Right lobe of liver (tissue), 4 donors: ENCODE measurements around the gene PLAGL2.

Experiments
- POLR2A ChIP-seq: fragments of 450-650 bp; IDR thresholded peaks from one replicate; pipeline ENCODE4 v1.6.1; 2017; ENCODE audit warnings: antibody characterized with exemption, mild to moderate bottlenecking
- TF ChIP-seq, protein P1 (sequence below), 4 donors: fragments of 200-600 bp in 3 of 4; fragments of 450-650 bp in 1 of 4; IDR thresholded peaks; one replicate each; pipeline versions ENCODE4 v1.5.1 to v1.8.0; 2016 to 2022; ENCODE audit warnings: antibody characterized with exemption in 4 of 4, mild to moderate bottlenecking in 2 of 4
- donor health status: DM: no; HTN: no; CAD: no.
- donor health status: DM: no; HTN: no; CAD: no.
- donor health status: DM: no; HTN: yes; CAD: no.

DNA sequence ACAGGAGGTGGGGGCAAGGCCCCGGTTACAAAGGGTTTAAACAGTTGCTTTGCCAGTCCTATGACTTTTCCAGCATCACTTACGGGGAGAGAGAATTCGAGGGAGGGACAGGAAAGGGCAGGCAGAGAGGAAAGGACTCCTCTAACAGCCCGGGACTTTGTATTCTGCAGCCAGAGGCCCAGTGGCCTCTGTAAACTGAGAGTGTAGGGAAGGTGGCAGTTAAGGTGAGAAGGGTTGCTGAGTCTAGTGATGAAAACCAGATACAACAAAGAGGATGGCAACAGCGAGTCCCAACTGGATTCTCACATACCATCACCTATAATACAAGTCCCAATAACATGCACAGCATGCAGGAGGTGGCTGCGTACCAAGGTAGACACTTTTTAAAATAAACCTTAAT is 13.5 kb downstream of the PLAGL2 start:
- TF ChIP-seq, protein P1, sequence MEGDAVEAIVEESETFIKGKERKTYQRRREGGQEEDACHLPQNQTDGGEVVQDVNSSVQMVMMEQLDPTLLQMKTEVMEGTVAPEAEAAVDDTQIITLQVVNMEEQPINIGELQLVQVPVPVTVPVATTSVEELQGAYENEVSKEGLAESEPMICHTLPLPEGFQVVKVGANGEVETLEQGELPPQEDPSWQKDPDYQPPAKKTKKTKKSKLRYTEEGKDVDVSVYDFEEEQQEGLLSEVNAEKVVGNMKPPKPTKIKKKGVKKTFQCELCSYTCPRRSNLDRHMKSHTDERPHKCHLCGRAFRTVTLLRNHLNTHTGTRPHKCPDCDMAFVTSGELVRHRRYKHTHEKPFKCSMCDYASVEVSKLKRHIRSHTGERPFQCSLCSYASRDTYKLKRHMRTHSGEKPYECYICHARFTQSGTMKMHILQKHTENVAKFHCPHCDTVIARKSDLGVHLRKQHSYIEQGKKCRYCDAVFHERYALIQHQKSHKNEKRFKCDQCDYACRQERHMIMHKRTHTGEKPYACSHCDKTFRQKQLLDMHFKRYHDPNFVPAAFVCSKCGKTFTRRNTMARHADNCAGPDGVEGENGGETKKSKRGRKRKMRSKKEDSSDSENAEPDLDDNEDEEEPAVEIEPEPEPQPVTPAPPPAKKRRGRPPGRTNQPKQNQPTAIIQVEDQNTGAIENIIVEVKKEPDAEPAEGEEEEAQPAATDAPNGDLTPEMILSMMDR (IDR thresholded peaks at IDR 0.05): no peak
- no peak for TF ChIP-seq POLR2A
